Mammary epithelial cell (primary cell): Measurements from ENCODE around the gene AKT3.

Experiments
- CTCF ChIP-seq, 2 donors: IDR thresholded peaks in 1 of 2; conservative IDR thresholded peaks in 1 of 2; 2 replicates each; pipeline ENCODE4 v1.5.1; 2011 to 2012; ENCODE audit warnings: inconsistent platforms in 2 of 2, low read length in 2 of 2, mild to moderate bottlenecking in 2 of 2, control low read depth in 1 of 2, low read depth in 1 of 2; ENCODE audit not compliant: insufficient read depth in 1 of 2; ENCODE audit errors: extremely low read depth in 1 of 2
- EZH2 ChIP-seq: IDR thresholded peaks from 2 replicates; pipeline ENCODE4 v1.6.1; 2012; ENCODE audit warnings: low read length, inconsistent platforms, borderline replicate concordance

DNA sequence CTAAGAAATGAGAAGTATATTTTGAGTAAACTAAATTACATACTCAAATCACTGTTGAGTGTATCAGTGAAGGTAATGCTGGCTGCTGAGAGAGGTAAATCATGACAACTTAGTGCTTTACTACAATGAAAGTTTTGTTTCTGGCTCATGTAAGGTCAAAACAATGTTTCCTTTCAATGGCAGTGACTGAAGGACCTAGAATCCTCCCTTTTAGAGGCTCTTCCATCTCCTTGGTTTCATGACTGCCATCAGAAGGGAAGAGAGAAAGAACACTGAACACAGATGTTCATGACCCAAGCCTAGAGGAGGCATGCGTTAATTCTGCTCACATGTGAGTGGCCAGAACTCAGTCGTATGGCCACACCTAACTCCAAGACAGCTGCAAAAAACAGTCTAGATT lies 130.6 kb downstream of the AKT3 start:
- TF ChIP-seq CTCF (conservative IDR thresholded peaks at IDR 0.05 in 1 of 2, IDR thresholded peaks at IDR 0.05 in 1 of 2; ENCODE audit: extremely low read depth in 1 of 2, insufficient read depth in 1 of 2, low read depth in 1 of 2, low read length in 2 of 2) (no peak), EZH2 (no peak)
